B cell (primary cell): Measurements from ENCODE around the gene CARNS1. TPM values are rescaled to one million over a fixed set of nuclear protein-coding genes. Genes with fewer than 3 reads are reported as not detected.

Source experiments
- ATAC-seq: fragments of 200-7000 bp; cut with Tn5 transposase; one replicate; pipeline ENCODE4 v1.10.0; 2021; ENCODE audit warnings: low read depth, mild to moderate bottlenecking, moderate number of reproducible peaks, moderate library complexity
- CTCF ChIA-PET: fragments of 350-600 bp; sonication (Branson Sonifier 250); formaldehyde crosslinking; loops from one replicate; lab custom pipeline; 2021; ENCODE audit warnings: antibody characterized with exemption, inconsistent platforms; lab: Charles Lee
- POLR2A ChIA-PET: fragments of 350-600 bp; sonication (Branson Sonifier 250); formaldehyde crosslinking; loops from one replicate; lab custom pipeline; 2021; ENCODE audit warnings: antibody characterized with exemption; lab: Charles Lee
- DNase-seq: peaks from one replicate; pipeline ENCODE4 v3.0.0; 2013
- H2AFZ ChIP-seq: 2 replicates; pipeline ENCODE4 v1.6.1; 2012; ENCODE audit warnings: mild to moderate bottlenecking, low read depth, low read length; ENCODE audit not compliant: insufficient read depth, poor library complexity, severe bottlenecking
- H3K27ac ChIP-seq, 2 donors: 1 replicate in 1 of 2; 2 replicates in 1 of 2; pipeline ENCODE4 v1.5.1; 2012 to 2013; ENCODE audit warnings: low read length in 2 of 2, mild to moderate bottlenecking in 2 of 2, moderate library complexity in 1 of 2
- H3K27me3 ChIP-seq, 4 experiments: fragments of 200-600 bp in 1 of 4; sonication (generic) in 1 of 4; replicated peaks in 1 of 4; 1 replicate in 2 of 4; 2 replicates in 2 of 4; pipeline versions ENCODE4 v1.6.1 to v1.7.0; 2013 to 2016; ENCODE audit warnings: low read length in 3 of 4, mild to moderate bottlenecking in 2 of 4, mixed read lengths in 1 of 4, moderate library complexity in 1 of 4; ENCODE audit not compliant: insufficient read depth in 4 of 4, control insufficient read depth in 3 of 4; ENCODE audit errors: control extremely low read depth in 1 of 4
- H3K36me3 ChIP-seq, 2 experiments: replicated peaks in 1 of 2; 1 replicate in 1 of 2; 2 replicates in 1 of 2; pipeline versions ENCODE4 v1.6.1 to v1.7.1; 2013; ENCODE audit warnings: low read length in 1 of 2; ENCODE audit not compliant: insufficient read depth in 2 of 2, control insufficient read depth in 1 of 2; ENCODE audit errors: control extremely low read depth in 1 of 2, extremely low read depth in 1 of 2
- H3K4me1 ChIP-seq, 2 donors: fragments of 200-600 bp in 1 of 2; sonication (generic) in 1 of 2; 1 replicate in 1 of 2; 2 replicates in 1 of 2; pipeline versions ENCODE4 v1.5.1 to v1.6.1; 2013 to 2017; ENCODE audit warnings: low read length in 2 of 2; ENCODE audit not compliant: control insufficient read depth in 2 of 2, insufficient read depth in 2 of 2
- H3K4me2 ChIP-seq: replicated peaks from 2 replicates; pipeline ENCODE3; 2012; ENCODE audit warnings: mild to moderate bottlenecking, low read depth, low read length; ENCODE audit not compliant: poor library complexity, severe bottlenecking
- H3K4me3 ChIP-seq, 5 experiments: fragments of 200-600 bp in 1 of 5; sonication (generic) in 1 of 5; 1 replicate in 3 of 5; 2 replicates in 2 of 5; pipeline versions ENCODE4 v1.5.1 to v1.7.0; 2011 to 2016; ENCODE audit warnings: low read length in 4 of 5, mild to moderate bottlenecking in 4 of 5, low read depth in 2 of 5, control low read depth in 1 of 5, moderate library complexity in 1 of 5; ENCODE audit not compliant: insufficient read depth in 1 of 5; ENCODE audit errors: control extremely low read depth in 1 of 5, extremely low read depth in 1 of 5
- H3K79me2 ChIP-seq: fragments of 200-600 bp; sonication (generic); one replicate; pipeline ENCODE4 v1.6.0; 2016; ENCODE audit warnings: low read length; ENCODE audit not compliant: control insufficient read depth, insufficient read depth
- H3K9ac ChIP-seq: fragments of 200-600 bp; sonication (generic); 2 replicates; pipeline ENCODE4 v1.6.1; 2017; ENCODE audit warnings: mild to moderate bottlenecking, low read length, moderate library complexity
- H3K9me3 ChIP-seq, 3 donors: one replicate each; pipeline versions ENCODE4 v1.6.1 to v1.7.1; 2013; ENCODE audit warnings: low read length in 2 of 3; ENCODE audit not compliant: control insufficient read depth in 2 of 3, insufficient read depth in 1 of 3; ENCODE audit errors: control extremely low read depth in 1 of 3
- H4K20me1 ChIP-seq: 2 replicates; pipeline ENCODE4 v1.6.0; 2012; ENCODE audit warnings: mild to moderate bottlenecking, low read length; ENCODE audit not compliant: insufficient read depth, control insufficient read depth, poor library complexity, severe bottlenecking
- H3K27ac Mint-ChIP-seq: one replicate; pipeline ENCODE4 v1.8.0; 2021; ENCODE audit warnings: mixed read lengths
- H3K27me3 Mint-ChIP-seq: one replicate; pipeline ENCODE4 v1.8.0; 2021; ENCODE audit warnings: mixed read lengths
- H3K4me1 Mint-ChIP-seq: one replicate; pipeline ENCODE4 v1.8.0; 2021; ENCODE audit warnings: mixed read lengths
- H3K4me3 Mint-ChIP-seq: one replicate; pipeline ENCODE4 v1.8.0; 2021; ENCODE audit warnings: mixed read lengths
- H3K9me3 Mint-ChIP-seq: one replicate; pipeline ENCODE4 v1.8.0; 2022; ENCODE audit warnings: mixed read lengths; ENCODE audit not compliant: insufficient read depth
- CTCF ChIP-seq: fragments of 200-600 bp; IDR thresholded peaks from one replicate; pipeline ENCODE4 v1.8.0; 2022; ENCODE audit warnings: antibody characterized with exemption, mild to moderate bottlenecking
- EZH2 ChIP-seq: IDR thresholded peaks from 2 replicates; pipeline ENCODE4 v1.6.1; 2012; ENCODE audit warnings: borderline replicate concordance, low read depth, mild to moderate bottlenecking, moderate library complexity, low read length; ENCODE audit not compliant: insufficient read depth, poor library complexity, severe bottlenecking
- WGBS: methylation state at CpG from one replicate; pipeline ENCODE4 v1.1.5; 2013; ENCODE audit warnings: missing lambda C conversion rate; ENCODE audit not compliant: insufficient coverage; 5-methylcytosine and 5-hydroxymethylcytosine counted together
- intact Hi-C: fragments of 100-400 bp; cut with micrococcal nuclease; formaldehyde crosslinking; loops from one replicate; pipeline ENCODE4 v1.10.0; 2022
- polyA plus RNA-seq: library from polyadenylated mRNA; depleted of rRNA; stranded (reverse); fragments of >200 nt; gene quantifications from 2 replicates; pipeline ENCODE4 v1.2.3, GENCODE V29; 2012
- total RNA-seq, 2 donors: library from RNA; stranded (reverse); fragments of 120-200 nt in 1 of 2; gene quantifications; 1 replicate in 1 of 2; 2 replicates in 1 of 2; pipeline versions ENCODE4 v1.2.3 to v1.2.4, GENCODE V29; 2013 to 2022

The CARNS1 gene
- total and polyA plus RNA-seq, 2 donors (not counting 1 experiment from before 2014, with no cell fraction given), result 24.1 to 41.1 TPM

GRCh38 chr11:67453816-67454732, 38.6 kb downstream of the CARNS1 start:
- Mint-ChIP-seq H3K27me3 (no peaks in the 10 kb centered on the region), H3K4me1 (peaks cover 43% of the 10 kb centered on the region), H3K27ac (no peak overlapping the region), H3K4me3 (no peak overlapping the region), H3K9me3 (no peaks in the 10 kb centered on the region)
- Histone ChIP-seq H3K9me3 (no peaks in the 10 kb centered on the region), H3K4me2 (peak overlapping the region; percentile 25), H3K79me2 (peaks cover 73% of the 10 kb centered on the region), H3K4me1 (peaks cover 55 to 89% of the 10 kb centered on the region in 2 donors), H4K20me1 (no peaks in the 10 kb centered on the region), H3K27ac (no peak overlapping the region), H2AFZ (no peak overlapping the region), H3K36me3 (no peaks in the 10 kb centered on the region), H3K4me3 (no peak overlapping the region), H3K27me3 (no peaks in the 10 kb centered on the region), H3K9ac (no peak overlapping the region)
- WGBS, result 77% methylated on average over 12 of the region's 21 CpGs
- TF ChIP-seq CTCF, result no peak
- ChIA-PET CTCF (interaction anchor here (1.3 to 2.3 kb wide), 2 partner anchors 15 to 16 kb away, joined by 3 to 7 read pairs; partner anchors contain the start of genes PTPRCAP and TMEM134), POLR2A (interaction anchor here (1.0 to 2.4 kb wide), 3 partner anchors 11 to 17 kb away, joined by 3 to 7 read pairs (median 3); partner anchors contain the start of gene PTPRCAP)
- intact Hi-C loops, result no loop called here
- no peak for DNase-seq
- ATAC-seq, result peak; percentile 14

- Mint-ChIP-seq H3K27me3 (no peaks in the 10 kb centered on the region), H3K9me3 (no peaks in the 10 kb centered on the region), H3K4me3 (no peak within 1 kb of the TSS), H3K27ac (peak within 1 kb of the TSS; percentile 41), H3K4me1 (peaks cover 44% of the 10 kb centered on the region)
- Histone ChIP-seq H3K79me2 (peaks cover 70% of the 10 kb centered on the region), H3K36me3 (no peaks in the 10 kb centered on the region), H3K27me3 (no peaks in the 10 kb centered on the region), H4K20me1 (no peaks in the 10 kb centered on the region), H3K9me3 (no peaks in the 10 kb centered on the region), H3K4me1 (peaks cover 51 to 88% of the 10 kb centered on the region in 2 donors), H3K4me3 (no peak within 1 kb of the TSS), H3K4me2 (peak within 1 kb of the TSS; percentile 25), H3K9ac (no peak within 1 kb of the TSS), H3K27ac (no peak within 1 kb of the TSS), H2AFZ (no peak within 1 kb of the TSS)
- WGBS, result 83% methylated on average over 1 of the region's 3 CpGs
- intact Hi-C loops, result no loop called here
- TF ChIP-seq CTCF, result no peak
- no peak for TF ChIP-seq EZH2
- DNase-seq (no peak), ATAC-seq (no peak)
- ChIA-PET CTCF (interaction anchor here (1.3 to 2.3 kb wide), 2 partner anchors 14 to 17 kb away, joined by 3 to 7 read pairs; partner anchors contain the start of genes PTPRCAP and TMEM134), POLR2A (interaction anchor here (1.0 to 2.4 kb wide), 4 partner anchors 9 to 18 kb away, joined by 3 to 7 read pairs (median 4); partner anchors contain the start of gene PTPRCAP)
These were observed 39.6 kb downstream of the CARNS1 start, which contains the start of gene CABP4 for GRCh38 chr11:67455054-67455453. Gene CABP4 (plus strand): TSS chr11:67455354. CDS start chr11:67455424, 70 bp downstream.
